Endothelial cell of umbilical vein (primary cell): ENCODE measurements around the gene TTLL5. TPM values are rescaled to one million over a fixed set of nuclear protein-coding genes. Genes with fewer than 3 reads are reported as not detected.

Experiments used
- BruUV-seq: library from RNA; stranded (reverse); fragments of 400-500 nt; replicated peaks from 2 replicates; lab custom pipeline; 2021; lab: Mats Ljungman, UMichigan
- CTCF ChIA-PET: fragments of 300-600, 350-600 bp; sonication (Branson Sonifier 250); formaldehyde crosslinking; loops from one replicate; lab custom pipeline; 2021; ENCODE audit warnings: antibody characterized with exemption, inconsistent platforms; lab: Charles Lee
- POLR2A ChIA-PET: fragments of 300-600, 350-600 bp; sonication (Branson Sonifier 250); formaldehyde crosslinking; loops from one replicate; lab custom pipeline; 2021; ENCODE audit warnings: antibody characterized with exemption, inconsistent platforms; lab: Charles Lee
- DNase-seq: peaks from one replicate; pipeline ENCODE4 v3.0.0-alpha.2; 2011; ENCODE audit warnings: low read depth, low spot score
- FAIRE-seq: peaks from 2 replicates; lab custom pipeline; 2011; peaks lifted over from hg19 to GRCh38; lab: Jason Lieb, UNC
- H2AFZ ChIP-seq: 2 replicates; pipeline ENCODE4 v1.6.0; 2012; ENCODE audit warnings: low read depth, low read length, control low read depth, inconsistent platforms
- H3K27ac ChIP-seq: 2 replicates; pipeline ENCODE4 v1.5.1; 2011; ENCODE audit warnings: low read depth, mild to moderate bottlenecking, control low read depth, low read length, moderate library complexity; ENCODE audit not compliant: insufficient read depth
- H3K27me3 ChIP-seq, 2 experiments: 2 replicates each; pipeline versions ENCODE4 v1.6.0 to v1.6.1; 2011; ENCODE audit warnings: low read length in 2 of 2, mixed read lengths in 1 of 2; ENCODE audit not compliant: control insufficient read depth in 2 of 2, insufficient read depth in 2 of 2
- H3K36me3 ChIP-seq, 2 experiments: 2 replicates in 1 of 2; 3 replicates in 1 of 2; pipeline ENCODE4 v1.5.1; 2011; ENCODE audit warnings: low read length in 2 of 2, mild to moderate bottlenecking in 1 of 2, moderate library complexity in 1 of 2; ENCODE audit not compliant: control insufficient read depth in 2 of 2, insufficient read depth in 2 of 2; ENCODE audit errors: extremely low read depth in 1 of 2
- H3K4me1 ChIP-seq: 3 replicates; pipeline ENCODE4 v1.5.1; 2011; ENCODE audit warnings: mild to moderate bottlenecking, low read length; ENCODE audit not compliant: control insufficient read depth, insufficient read depth; ENCODE audit errors: extremely low read depth
- H3K4me2 ChIP-seq: 2 replicates; pipeline ENCODE4 v1.6.1; 2011; ENCODE audit warnings: low read length, control low read depth, mixed read lengths; ENCODE audit not compliant: insufficient read depth
- H3K4me3 ChIP-seq, 3 experiments: fragments of 200-600 bp in 1 of 3; sonication (generic), shearing (Covaris generic) in 1 of 3; replicated peaks in 1 of 3; 2 replicates each; pipeline ENCODE4 v1.5.1; 2011 to 2016; ENCODE audit warnings: control low read depth in 3 of 3, low read length in 3 of 3, mild to moderate bottlenecking in 2 of 3, inconsistent platforms in 1 of 3, low read depth in 1 of 3, moderate library complexity in 1 of 3; ENCODE audit not compliant: insufficient read depth in 1 of 3
- H3K79me2 ChIP-seq: 2 replicates; pipeline ENCODE4 v1.6.0; 2012; ENCODE audit warnings: low read length, inconsistent platforms; ENCODE audit not compliant: control insufficient read depth, insufficient read depth
- H3K9ac ChIP-seq: replicated peaks from 2 replicates; pipeline ENCODE3; 2011; ENCODE audit warnings: low read length, control low read depth; ENCODE audit not compliant: insufficient read depth; ENCODE audit errors: extremely low read depth
- H3K9me1 ChIP-seq: replicated peaks from 3 replicates; pipeline ENCODE4 v1.6.0; 2011; ENCODE audit warnings: mild to moderate bottlenecking, low read length; ENCODE audit not compliant: control insufficient read depth, insufficient read depth; ENCODE audit errors: extremely low read depth
- H3K9me3 ChIP-seq: replicated peaks from 2 replicates; pipeline ENCODE4 v1.5.1; 2012; ENCODE audit warnings: low read length, inconsistent platforms; ENCODE audit not compliant: control insufficient read depth, insufficient read depth
- H4K20me1 ChIP-seq: replicated peaks from 2 replicates; pipeline ENCODE3; 2011; ENCODE audit warnings: mild to moderate bottlenecking, low read length; ENCODE audit not compliant: control insufficient read depth, insufficient read depth; ENCODE audit errors: extremely low read depth
- CTCF ChIP-seq, 2 donors: IDR thresholded peaks; 1 replicate in 1 of 2; 2 replicates in 1 of 2; pipeline ENCODE4 v1.5.1; 2011; ENCODE audit warnings: low read length in 2 of 2, mild to moderate bottlenecking in 2 of 2, moderate library complexity in 2 of 2, control low read depth in 1 of 2, inconsistent platforms in 1 of 2, low read depth in 1 of 2; ENCODE audit not compliant: insufficient read depth in 1 of 2; ENCODE audit errors: extremely low read depth in 1 of 2
- EZH2 ChIP-seq: IDR thresholded peaks from 2 replicates; pipeline ENCODE4 v1.6.1; 2012; ENCODE audit warnings: borderline replicate concordance, low read depth, mild to moderate bottlenecking, moderate library complexity, low read length, inconsistent platforms; ENCODE audit not compliant: severe bottlenecking
- FOS ChIP-seq: IDR thresholded peaks from 2 replicates; pipeline ENCODE4 v1.6.1; 2011; ENCODE audit warnings: mild to moderate bottlenecking, low read length, moderate library complexity, borderline replicate concordance; ENCODE audit not compliant: insufficient read depth
- GATA2 ChIP-seq: IDR thresholded peaks from 2 replicates; pipeline ENCODE4 v1.7.0; 2011; ENCODE audit warnings: low read depth, mild to moderate bottlenecking, moderate library complexity, mixed read lengths, low read length; ENCODE audit not compliant: insufficient read length, insufficient read depth
- JUN ChIP-seq: IDR thresholded peaks from 2 replicates; pipeline ENCODE4 v1.6.1; 2011; ENCODE audit warnings: borderline replicate concordance, low read depth; ENCODE audit not compliant: insufficient read length, insufficient read depth
- MAX ChIP-seq: IDR thresholded peaks from 2 replicates; pipeline ENCODE4 v1.6.1; 2011; ENCODE audit not compliant: insufficient read depth, insufficient read length
- MYC ChIP-seq: IDR thresholded peaks from one replicate; pipeline ENCODE4 v1.6.1; 2011; ENCODE audit warnings: mild to moderate bottlenecking, low read depth, low read length
- POLR2A ChIP-seq: IDR thresholded peaks from 2 replicates; pipeline ENCODE4 v1.6.1; 2012; ENCODE audit warnings: low read depth, mild to moderate bottlenecking, control low read depth, low read length
- POLR2AphosphoS5 ChIP-seq: IDR thresholded peaks from 2 replicates; pipeline ENCODE4 v1.6.1; 2012; ENCODE audit warnings: low read depth, mild to moderate bottlenecking, control low read depth, low read length, moderate library complexity; ENCODE audit not compliant: insufficient read depth
- dilution Hi-C: fragments of 300-500 bp; cut with MboI; formaldehyde crosslinking; loops from one replicate; pipeline ENCODE4 v1.15.0; 2019; ENCODE audit warnings: low sequenced_read_pairs; ENCODE audit not compliant: extremely low pct_ligation_motif_present
- intact Hi-C: fragments of 100-400 bp; cut with micrococcal nuclease; formaldehyde crosslinking; loops from one replicate; pipeline ENCODE4 v1.10.0; 2022
- polyA plus RNA-seq, 4 experiments: library from polyadenylated mRNA; depleted of rRNA in 3 of 4; stranded (reverse) in 3 of 4; unstranded in 1 of 4; fragments of >200 nt; gene quantifications; 2 replicates each; pipeline versions ENCODE4 v1.2.1 to v1.2.3, GENCODE V29; 2011 to 2012; ENCODE audit warnings: missing spikeins in 1 of 4
- total RNA-seq: library from RNA; stranded (reverse); gene quantifications from 2 replicates; pipeline ENCODE4 v1.2.3, GENCODE V29; 2021

Gene TTLL5
- total and polyA plus RNA-seq, 2 donors (not counting 3 experiments of a cell fraction or from before 2014, with no cell fraction given), result 33.2 to 93.6 TPM

- Histone ChIP-seq H4K20me1 (no peaks in the 10 kb centered on the region), H3K9me1 (no peaks in the 10 kb centered on the region), H3K9ac (no peak overlapping the region), H3K27me3 (no peaks in the 10 kb centered on the region), H3K4me3 (no peak overlapping the region), H3K9me3 (no peaks in the 10 kb centered on the region), H3K4me1 (peaks cover 43% of the 10 kb centered on the region), H3K27ac (no peak overlapping the region), H2AFZ (no peak overlapping the region), H3K79me2 (no peaks in the 10 kb centered on the region), H3K4me2 (no peak overlapping the region), H3K36me3 (no peaks in the 10 kb centered on the region)
- FAIRE-seq, result no peak
- POLR2A ChIA-PET, result no interaction called here
- intact Hi-C loops, result no loop called here
- TF ChIP-seq JUN (no peak), EZH2 (no peak), GATA2 (no peak), CTCF (IDR thresholded peaks at IDR 0.05; ENCODE audit: extremely low read depth in 1 of 2, insufficient read depth in 1 of 2, low read depth in 1 of 2, low read length in 2 of 2) (no peak)
- CTCF ChIA-PET, result interaction anchor here (3.8 kb wide), 1 partner anchor 14 kb away, joined by 21 read pairs; no protein-coding TSS in a partner anchor
- BruUV-seq, result no TSS peak
- dilution Hi-C loops, result no loop called here
- DNase-seq, result no peak
These were observed 204.5 kb downstream of the TTLL5 start for GRCh38 chr14:75865531-75865930.

GRCh38 chr14:75866970-75867369, 205.9 kb downstream of the TTLL5 start:
- TF ChIP-seq CTCF (IDR thresholded peaks at IDR 0.05; ENCODE audit: extremely low read depth in 1 of 2, insufficient read depth in 1 of 2, low read depth in 1 of 2, low read length in 2 of 2) (no peak), POLR2A (no peak), POLR2AphosphoS5 (no peak), FOS (no peak), GATA2 (no peak), EZH2 (no peak), MAX (no peak), JUN (no peak), MYC (no peak)
- Histone ChIP-seq H3K9ac (no peak overlapping the region), H3K27me3 (no peaks in the 10 kb centered on the region), H2AFZ (no peak overlapping the region), H3K4me3 (no peak overlapping the region), H4K20me1 (no peaks in the 10 kb centered on the region), H3K9me1 (no peaks in the 10 kb centered on the region), H3K36me3 (no peaks in the 10 kb centered on the region), H3K4me2 (no peak overlapping the region), H3K79me2 (no peaks in the 10 kb centered on the region), H3K4me1 (peaks cover 51% of the 10 kb centered on the region), H3K9me3 (no peaks in the 10 kb centered on the region), H3K27ac (peak overlapping the region; percentile 98)
- POLR2A ChIA-PET, result no interaction called here
- dilution Hi-C loops (no loop called here), intact Hi-C loops (loop anchor here (2.0 kb wide), 1 partner anchor 30 kb away; no protein-coding TSS in a partner anchor)
- DNase-seq (no peak), FAIRE-seq (no peak)
- CTCF ChIA-PET, result interaction anchor here (3.2 to 3.8 kb wide), 2 partner anchors 12 to 14 kb away, joined by 10 to 21 read pairs; no protein-coding TSS in a partner anchor
- no TSS peak for BruUV-seq
